HG03442 (cell line): Measurements from ENCODE around the gene SFPQ.
"Not testable (repeated sequence)": the region's sequence is repeated elsewhere in the genome, so short reads cannot be mapped to it uniquely, and the experiment has no call there.

Experiments used
- ATAC-seq: cut with Tn5 transposase; IDR thresholded peaks from one replicate; pipeline ENCODE4 v1.9.1; 2021; ENCODE audit warnings: mild to moderate bottlenecking, moderate library complexity; ENCODE audit not compliant: unreplicated experiment

SFPQ gene

GRCh38 chr1:35143737-35144508 lies 49.0 kb downstream of the SFPQ start:
- ATAC-seq, result no peak

- ATAC-seq, result not testable (repeated sequence)
Observed at GRCh38 chr1:35142728-35143127, 50.2 kb downstream of the SFPQ start.

- not testable (repeated sequence) for ATAC-seq
Observed at GRCh38 chr1:35142294-35142693, 50.7 kb downstream of the SFPQ start.

GRCh38 chr1:35137590-35137989 lies 55.4 kb downstream of the SFPQ start:
- not testable (repeated sequence) for ATAC-seq

- ATAC-seq, result no peak
Observed at GRCh38 chr1:35136780-35137179, 56.2 kb downstream of the SFPQ start.
